PC-9 (cell line): ENCODE measurements around the gene NRROS.

Experiments
- CTCF ChIP-seq: fragments of 200-600 bp; sonication (generic); conservative IDR thresholded peaks from 2 replicates; pipeline ENCODE4 v1.6.1; 2017; ENCODE audit warnings: mixed run types, antibody characterized with exemption, mild to moderate bottlenecking, moderate library complexity
- EZH2 ChIP-seq: fragments of 200-600 bp; sonication (generic); IDR thresholded peaks from 2 replicates; pipeline ENCODE4 v1.8.0; 2017; ENCODE audit warnings: antibody characterized with exemption, low read depth

GRCh38 chr3:196667056-196667825 is 27.7 kb downstream of the NRROS start:
- no peak for TF ChIP-seq CTCF
- TF ChIP-seq EZH2, result no peak
